ENCODE results near the gene NR5A2. TPM values are rescaled to one million over a fixed set of nuclear protein-coding genes. Genes with fewer than 3 reads are reported as not detected.

NR5A2 gene
- total RNA-seq, 1 donor from 2014 or later = 0.07 TPM

DNA sequence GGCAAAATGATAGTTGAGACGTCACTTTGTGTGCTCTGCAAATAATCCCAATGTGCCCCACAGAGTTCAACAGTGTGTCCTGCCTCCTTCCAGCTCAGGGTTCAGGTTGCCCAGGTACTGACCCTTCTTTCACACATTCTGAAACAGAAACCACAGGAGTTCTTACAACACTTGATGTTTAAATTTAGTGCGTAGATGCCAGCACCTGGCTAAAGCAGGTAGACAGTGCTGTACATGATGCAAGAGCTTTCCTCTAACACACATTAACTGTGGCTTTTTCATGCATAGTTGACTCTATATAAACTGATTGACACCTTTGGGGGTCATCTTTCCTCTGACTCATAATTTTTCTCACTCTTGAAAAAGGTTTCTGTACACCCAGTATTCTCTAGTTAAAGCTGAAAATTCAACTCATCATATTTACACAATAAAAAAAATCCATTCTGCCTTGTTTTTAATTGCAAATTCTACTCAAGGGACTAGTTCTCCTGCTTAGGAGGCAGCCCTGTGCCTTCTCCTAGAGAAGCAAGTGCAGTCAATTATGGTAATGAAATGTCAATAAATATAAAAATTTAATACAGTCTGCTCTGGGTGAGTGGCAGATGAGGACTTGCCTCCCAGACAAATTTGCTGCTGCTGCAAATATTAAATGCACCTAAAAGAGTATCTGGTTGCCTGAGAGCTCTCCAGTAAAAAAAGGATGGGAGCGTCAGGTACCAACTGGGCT lies 91.4 kb downstream of the NR5A2 start:
- TF ChIP-seq, protein P1, sequence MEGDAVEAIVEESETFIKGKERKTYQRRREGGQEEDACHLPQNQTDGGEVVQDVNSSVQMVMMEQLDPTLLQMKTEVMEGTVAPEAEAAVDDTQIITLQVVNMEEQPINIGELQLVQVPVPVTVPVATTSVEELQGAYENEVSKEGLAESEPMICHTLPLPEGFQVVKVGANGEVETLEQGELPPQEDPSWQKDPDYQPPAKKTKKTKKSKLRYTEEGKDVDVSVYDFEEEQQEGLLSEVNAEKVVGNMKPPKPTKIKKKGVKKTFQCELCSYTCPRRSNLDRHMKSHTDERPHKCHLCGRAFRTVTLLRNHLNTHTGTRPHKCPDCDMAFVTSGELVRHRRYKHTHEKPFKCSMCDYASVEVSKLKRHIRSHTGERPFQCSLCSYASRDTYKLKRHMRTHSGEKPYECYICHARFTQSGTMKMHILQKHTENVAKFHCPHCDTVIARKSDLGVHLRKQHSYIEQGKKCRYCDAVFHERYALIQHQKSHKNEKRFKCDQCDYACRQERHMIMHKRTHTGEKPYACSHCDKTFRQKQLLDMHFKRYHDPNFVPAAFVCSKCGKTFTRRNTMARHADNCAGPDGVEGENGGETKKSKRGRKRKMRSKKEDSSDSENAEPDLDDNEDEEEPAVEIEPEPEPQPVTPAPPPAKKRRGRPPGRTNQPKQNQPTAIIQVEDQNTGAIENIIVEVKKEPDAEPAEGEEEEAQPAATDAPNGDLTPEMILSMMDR (IDR thresholded peaks at IDR 0.05) = no peak
- H3K27me3 Mint-ChIP-seq = peaks cover 6% of the 10 kb centered on the region
- no peak overlapping the region for H3K27ac Mint-ChIP-seq
- no peaks in the 10 kb centered on the region for H3K4me1 Mint-ChIP-seq
- ChIA-PET CTCF (no interaction called here), POLR2A (no interaction called here)
- no peak overlapping the region for H3K4me3 Mint-ChIP-seq
- no peaks in the 10 kb centered on the region for H3K9me3 Mint-ChIP-seq
- no peak for DNase-seq
- intact Hi-C loops (cut with micrococcal nuclease) = no loop called here
- H3K36me3 Mint-ChIP-seq (ENCODE audit: low read depth) = no peaks in the 10 kb centered on the region
- no peak for ATAC-seq (ENCODE audit: low read depth)

DNA sequence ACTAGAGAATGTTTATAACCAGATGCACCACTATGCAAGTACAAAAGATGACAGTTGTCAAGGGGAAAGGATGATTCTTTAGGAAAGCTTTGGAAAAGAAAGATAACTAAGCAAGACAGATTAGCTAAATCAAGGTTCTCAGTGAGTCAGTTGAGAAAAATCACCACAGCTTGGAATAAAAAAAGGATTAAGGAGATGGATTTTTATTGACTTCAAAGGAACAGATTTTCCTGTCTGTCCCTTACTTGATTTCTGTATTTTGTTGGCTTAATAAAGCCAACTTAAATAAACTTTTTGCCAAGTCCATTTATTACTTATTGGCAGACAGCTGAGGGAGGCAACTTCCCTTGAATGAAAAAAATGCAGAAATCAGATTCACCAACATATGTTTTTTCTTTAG lies 93.9 kb downstream of the NR5A2 start:
- CTCF ChIA-PET = no interaction called here
- TF ChIP-seq, protein P1 (IDR thresholded peaks at IDR 0.05) = no peak
- POLR2A ChIA-PET = interaction anchor here (0.6 kb wide), 1 partner anchor 42 kb away, joined by 7 read pairs; no protein-coding TSS in a partner anchor
- no peaks in the 10 kb centered on the region for H3K36me3 Mint-ChIP-seq (ENCODE audit: low read depth)
- no peaks in the 10 kb centered on the region for H3K9me3 Mint-ChIP-seq
- H3K27ac Mint-ChIP-seq = no peak overlapping the region
- no peak overlapping the region for H3K4me3 Mint-ChIP-seq
- DNase-seq (no peak), ATAC-seq (ENCODE audit: low read depth) (no peak)
- H3K4me1 Mint-ChIP-seq = no peaks in the 10 kb centered on the region
- intact Hi-C loops (cut with micrococcal nuclease) = no loop called here
- peaks cover 7% of the 10 kb centered on the region for H3K27me3 Mint-ChIP-seq

DNA sequence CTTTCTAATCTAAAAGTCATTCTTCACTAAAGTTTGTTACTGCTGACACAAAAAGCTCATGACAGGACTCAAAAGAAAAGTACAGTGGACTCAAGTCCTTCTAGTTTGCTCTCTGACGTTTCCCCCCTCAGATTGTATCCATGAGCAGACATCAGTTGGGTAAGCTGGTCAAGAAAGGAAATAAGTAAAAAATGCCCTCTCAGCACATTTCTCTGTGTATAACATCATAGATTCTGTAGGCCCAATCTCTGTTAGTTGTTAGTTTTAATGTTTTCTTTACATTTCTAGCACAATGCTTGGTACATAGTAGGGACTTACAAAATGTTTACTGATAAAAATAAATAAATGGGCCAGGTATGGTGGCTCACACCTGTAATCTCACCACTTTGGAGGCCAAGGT lies 96.8 kb downstream of the NR5A2 start:
- Mint-ChIP-seq H3K27ac (no peak overlapping the region), H3K36me3 (ENCODE audit: low read depth) (no peaks in the 10 kb centered on the region), H3K9me3 (no peaks in the 10 kb centered on the region), H3K4me1 (peaks cover 5% of the 10 kb centered on the region), H3K27me3 (peaks cover 7% of the 10 kb centered on the region), H3K4me3 (no peak overlapping the region)
- intact Hi-C loops (cut with micrococcal nuclease) = no loop called here
- ATAC-seq (ENCODE audit: low read depth) = no peak
- TF ChIP-seq, protein P1 (IDR thresholded peaks at IDR 0.05) = no peak
- ChIA-PET CTCF (no interaction called here), POLR2A (no interaction called here)
- no peak for DNase-seq

DNA sequence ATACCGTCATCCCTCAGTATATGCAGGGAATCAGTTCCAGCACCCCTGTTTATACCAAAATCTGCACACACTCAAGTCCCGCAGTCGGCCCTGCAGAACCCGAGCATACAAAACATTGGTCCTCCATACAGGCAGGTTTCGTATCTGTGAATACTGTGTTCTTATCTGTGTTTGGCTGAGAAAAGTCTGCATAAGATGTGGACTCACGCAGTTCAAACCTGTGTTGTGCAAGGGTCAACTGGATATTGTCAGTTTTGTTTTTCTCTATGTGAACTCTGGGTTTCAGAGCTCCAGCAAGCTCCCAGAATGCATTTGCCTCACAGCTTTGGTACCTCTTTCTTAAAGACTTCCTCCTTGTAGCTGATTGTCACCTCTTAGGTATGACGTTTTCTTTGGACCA lies 100.6 kb downstream of the NR5A2 start:
- Mint-ChIP-seq H3K27ac (no peak overlapping the region), H3K4me1 (peaks cover 19% of the 10 kb centered on the region), H3K4me3 (no peak overlapping the region), H3K27me3 (peaks cover 3% of the 10 kb centered on the region), H3K9me3 (no peaks in the 10 kb centered on the region), H3K36me3 (ENCODE audit: low read depth) (no peaks in the 10 kb centered on the region)
- ATAC-seq (ENCODE audit: low read depth) = no peak
- ChIA-PET CTCF (interaction anchor here (0.7 kb wide), 1 partner anchor 361 kb away, joined by 3 read pairs; no protein-coding TSS in a partner anchor), POLR2A (no interaction called here)
- DNase-seq = no peak
- TF ChIP-seq, protein P1 (IDR thresholded peaks at IDR 0.05) = no peak
- intact Hi-C loops (cut with micrococcal nuclease) = no loop called here

DNA sequence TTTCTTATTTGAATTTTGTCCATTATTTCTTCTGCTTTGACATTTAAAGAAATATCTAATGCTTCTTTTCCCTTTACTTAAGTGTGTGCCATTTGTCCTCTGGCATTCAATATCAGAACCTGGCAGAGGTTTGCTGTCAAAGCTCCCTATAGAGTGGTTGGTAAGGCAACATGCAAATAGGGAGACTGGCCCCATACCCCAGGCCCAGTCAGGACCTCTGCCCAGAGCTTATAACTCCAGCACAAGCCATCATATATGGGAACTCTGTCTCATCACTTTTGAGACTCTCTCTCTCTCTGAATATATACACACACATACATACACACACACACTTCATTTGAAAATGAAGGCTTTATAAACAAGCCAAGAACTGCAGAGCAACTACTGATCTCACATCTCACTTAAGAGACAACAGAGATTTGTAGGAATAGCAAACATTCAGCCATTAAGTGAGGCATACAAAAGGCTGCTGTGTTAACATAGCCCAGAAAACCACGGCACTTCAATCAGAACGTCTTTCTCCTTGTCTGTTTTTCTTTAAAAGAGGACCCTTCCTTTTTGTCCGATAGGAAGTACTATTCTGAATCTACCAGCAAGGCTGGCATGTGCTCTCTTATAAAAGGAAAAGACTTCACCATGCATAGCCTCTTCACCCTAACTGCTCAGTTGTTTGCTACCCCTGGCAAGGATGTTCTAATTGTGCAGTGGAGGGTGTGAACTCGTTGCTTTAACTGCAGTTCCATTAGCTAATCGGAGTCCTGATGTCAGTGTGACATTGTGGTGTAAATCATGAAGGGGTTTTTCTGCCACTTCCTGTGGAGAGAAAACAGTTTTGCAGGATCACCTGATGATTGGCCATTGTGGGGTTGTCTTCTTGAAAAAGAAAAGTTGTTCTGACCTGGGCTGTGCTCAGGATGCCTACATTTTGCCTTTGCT lies 101.7 kb downstream of the NR5A2 start:
- Mint-ChIP-seq H3K36me3 (ENCODE audit: low read depth) (no peaks in the 10 kb centered on the region), H3K27ac (no peak overlapping the region), H3K4me3 (no peak overlapping the region), H3K4me1 (peaks cover 19% of the 10 kb centered on the region), H3K9me3 (no peaks in the 10 kb centered on the region), H3K27me3 (peaks cover 2% of the 10 kb centered on the region)
- no peak for DNase-seq
- TF ChIP-seq, protein P1 (IDR thresholded peaks at IDR 0.05) = no peak
- ATAC-seq (ENCODE audit: low read depth) = peak; percentile 31
- ChIA-PET CTCF (interaction anchor here (0.7 to 0.8 kb wide), 2 partner anchors 10 to 359 kb away, joined by 3 read pairs; no protein-coding TSS in a partner anchor), POLR2A (no interaction called here)
- intact Hi-C loops (cut with micrococcal nuclease) = no loop called here

All from activated B cell treated with CpG ODN at 0.5 μM for 24 hours (primary cell).